ENCODE data around the gene CALHM3.
A peak's percentile ranks its signal among the peaks of the same experiment; 100 is the strongest.

The CALHM3 gene

DNA sequence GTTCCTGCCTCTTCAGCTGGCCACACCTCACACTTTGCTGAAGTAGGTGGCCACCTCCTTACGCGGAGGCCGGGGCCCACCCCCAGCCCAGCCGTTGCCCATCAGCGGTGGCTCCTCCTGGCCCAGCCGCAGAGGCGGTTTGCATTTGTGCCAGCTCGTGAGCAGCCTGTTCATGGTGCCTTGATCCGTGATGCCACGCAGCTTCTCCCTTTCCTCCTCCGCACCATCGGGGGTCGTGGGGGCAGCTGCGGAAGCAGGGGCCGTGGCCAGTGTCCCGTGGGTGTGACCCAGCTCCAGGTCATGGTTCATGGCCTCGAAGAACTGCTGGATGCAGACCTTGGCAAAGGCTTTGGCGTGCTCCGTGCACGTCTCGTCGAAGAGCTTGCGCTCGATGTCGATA, 23.8 kb downstream of the CALHM3 start:
- DNase-seq (ENCODE audit: low read depth), result no peak
- H3K4me3 ChIP-seq (ENCODE audit: control insufficient read depth, low read depth, low read length), result no peak overlapping the region
- no peak for TF ChIP-seq CTCF (conservative IDR thresholded peaks at IDR 0.05; ENCODE audit: control insufficient read depth, insufficient read depth, low read depth, low read length)

- H3K4me3 ChIP-seq (ENCODE audit: control insufficient read depth, low read depth, low read length), result no peak overlapping the region
- TF ChIP-seq CTCF (conservative IDR thresholded peaks at IDR 0.05; ENCODE audit: control insufficient read depth, insufficient read depth, low read depth, low read length), result no peak
Measured at GRCh38 chr10:103454026-103454425, 25.0 kb downstream of the CALHM3 start.

GRCh38 chr10:103452506-103453230, 26.4 kb downstream of the CALHM3 start:
- peak overlapping the region; percentile 79 for H3K4me3 ChIP-seq (ENCODE audit: control insufficient read depth, low read depth, low read length)
- peak; percentile 28 for DNase-seq (ENCODE audit: low read depth)
- TF ChIP-seq CTCF (conservative IDR thresholded peaks at IDR 0.05; ENCODE audit: control insufficient read depth, insufficient read depth, low read depth, low read length), result no peak

More at GRCh38 chr10:103454026-103454425, 25.0 kb downstream of the CALHM3 start:
- DNase-seq (ENCODE audit: low read depth), result no peak

- TF ChIP-seq CTCF (conservative IDR thresholded peaks at IDR 0.05; ENCODE audit: control insufficient read depth, insufficient read depth, low read depth, low read length), result no peak
- H3K4me3 ChIP-seq (ENCODE audit: control insufficient read depth, low read depth, low read length), result peak within 1 kb of the TSS; percentile 79
- DNase-seq (ENCODE audit: low read depth), result peak; percentile 47
Measured at GRCh38 chr10:103451831-103452505, 27.1 kb downstream of the CALHM3 start, which contains the start of gene CALHM2. Gene CALHM2, minus strand, starts transcription at chr10:103452370. Its CDS starts 2,429 bp downstream, at chr10:103449941.

DNA sequence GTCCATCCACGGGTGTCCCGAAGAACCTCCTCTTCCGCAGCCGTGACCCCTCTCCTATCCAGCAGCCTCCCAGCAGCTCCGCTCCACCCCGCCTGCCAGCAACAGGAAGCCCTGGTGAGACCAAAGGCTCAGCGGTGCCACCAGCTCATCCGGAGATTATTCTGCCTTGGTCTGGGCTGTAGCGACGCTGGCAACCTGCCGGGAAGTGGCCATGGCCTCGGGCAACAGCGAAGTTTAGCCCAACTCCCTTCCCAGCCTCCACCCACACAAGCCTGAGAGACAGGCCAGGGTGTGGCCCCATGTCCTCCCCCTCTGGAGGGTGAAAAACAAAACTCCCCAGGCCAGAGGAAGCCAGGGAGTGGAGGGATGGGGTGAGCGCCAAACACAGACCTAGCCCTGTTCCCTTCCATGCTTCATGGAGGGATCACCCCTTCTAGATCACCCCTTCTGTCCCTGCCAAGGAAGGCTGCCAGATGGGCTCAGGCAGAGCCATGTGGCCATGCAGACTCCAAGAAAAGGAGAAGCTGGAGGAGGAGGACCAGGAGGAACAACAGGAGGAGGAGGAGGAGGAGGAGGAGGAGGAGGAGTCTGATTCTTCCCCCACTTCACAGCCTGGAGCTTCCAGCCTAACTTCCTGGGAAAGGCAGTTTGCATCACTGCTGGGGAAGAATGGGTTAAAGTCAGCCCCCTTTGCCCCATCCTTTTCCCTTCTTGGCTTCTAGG, 27.8 kb downstream of the CALHM3 start:
- H3K4me3 ChIP-seq (ENCODE audit: control insufficient read depth, low read depth, low read length), result peak overlapping the region; percentile 79
- no peak for TF ChIP-seq CTCF (conservative IDR thresholded peaks at IDR 0.05; ENCODE audit: control insufficient read depth, insufficient read depth, low read depth, low read length)
- DNase-seq (ENCODE audit: low read depth), result peak; percentile 78

DNA sequence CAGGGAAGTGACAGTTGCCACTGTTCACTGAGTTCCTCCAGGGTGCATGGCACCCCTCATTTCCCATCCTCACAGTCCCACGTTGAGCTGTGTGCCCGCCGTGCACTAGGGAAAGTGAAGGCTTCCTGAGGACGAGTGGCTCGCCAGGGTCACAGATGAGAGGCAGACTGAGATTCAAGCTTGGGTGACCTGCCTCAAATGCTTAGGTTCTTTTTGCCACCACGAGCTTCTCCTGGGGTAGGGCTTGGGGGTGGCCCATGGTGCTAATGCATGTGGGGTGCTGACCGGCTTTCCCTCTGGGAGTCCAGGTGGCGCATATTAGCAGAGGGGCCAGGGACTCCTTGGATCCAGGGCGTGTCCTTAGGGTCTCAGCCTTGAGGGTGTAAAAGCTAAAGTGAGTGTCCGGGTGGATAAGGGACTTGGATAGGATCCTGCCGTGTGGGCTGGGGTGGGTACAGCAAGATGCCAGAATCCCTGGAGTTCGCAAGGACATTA, 28.8 kb downstream of the CALHM3 start:
- no peak for TF ChIP-seq CTCF (conservative IDR thresholded peaks at IDR 0.05; ENCODE audit: control insufficient read depth, insufficient read depth, low read depth, low read length)
- peak overlapping the region; percentile 79 for H3K4me3 ChIP-seq (ENCODE audit: control insufficient read depth, low read depth, low read length)
- no peak for DNase-seq (ENCODE audit: low read depth)

Measured in fibroblast of mammary gland (primary cell).